SK-N-SH (cell line): Measurements from ENCODE around the gene DUS2. TPM values are rescaled to one million over a fixed set of nuclear protein-coding genes. Genes with fewer than 3 reads are reported as not detected.
A peak's percentile ranks its signal among the peaks of the same experiment; 100 is the strongest.

Source experiments
- CTCF ChIA-PET: fragments of 300-600, 350-600 bp; formaldehyde crosslinking; extraction: SDS; loops from one replicate; lab custom pipeline; 2021; lab: Yijun Ruan, JAX
- POLR2A ChIA-PET: fragments of 350-600 bp; sonication (Branson Sonifier 250); formaldehyde crosslinking; extraction: SDS; loops from one replicate; lab custom pipeline; 2020; ENCODE audit warnings: antibody characterized with exemption, inconsistent platforms; lab: Yijun Ruan, JAX
- DNase-seq: peaks from one replicate; pipeline ENCODE4 v3.0.0; 2012
- H2AFZ ChIP-seq: fragments of 200-600 bp; sonication (generic); 2 replicates; pipeline ENCODE4 v1.8.1; 2016; ENCODE audit warnings: antibody characterized with exemption, mild to moderate bottlenecking, low read depth
- H3F3A ChIP-seq: fragments of 200-600 bp; sonication (generic); replicated peaks from 2 replicates; pipeline ENCODE3; 2016; ENCODE audit warnings: antibody characterized with exemption, mild to moderate bottlenecking; ENCODE audit not compliant: insufficient read depth
- H3K27ac ChIP-seq, 2 experiments: fragments of 200-500 bp in 1 of 2; fragments of 200-600 bp in 1 of 2; sonication (Bioruptor generic) in 1 of 2; sonication (generic), shearing (Covaris generic) in 1 of 2; 2 replicates each; pipeline versions ENCODE4 v1.5.1 to v1.6.1; 2014 to 2016; ENCODE audit warnings: low read depth in 2 of 2, inconsistent platforms in 1 of 2, low read length in 1 of 2, mild to moderate bottlenecking in 1 of 2, mixed read lengths in 1 of 2
- H3K27me3 ChIP-seq: fragments of 200-600 bp; sonication (generic), shearing (Covaris generic); 2 replicates; pipeline ENCODE4 v1.6.1; 2016; ENCODE audit warnings: mixed run types; ENCODE audit not compliant: insufficient read depth
- H3K36me3 ChIP-seq, 2 experiments: fragments of 200-500 bp in 1 of 2; fragments of 200-600 bp in 1 of 2; sonication (Bioruptor generic) in 1 of 2; sonication (generic) in 1 of 2; replicated peaks in 1 of 2; 2 replicates each; pipeline versions ENCODE3 to v1.5.1; 2014 to 2016; ENCODE audit warnings: low read length in 1 of 2, mild to moderate bottlenecking in 1 of 2; ENCODE audit not compliant: insufficient read depth in 2 of 2, control insufficient read depth in 1 of 2
- H3K4me1 ChIP-seq, 2 experiments: fragments of 200-500 bp in 1 of 2; fragments of 200-600 bp in 1 of 2; sonication (Bioruptor generic) in 1 of 2; sonication (generic), shearing (Covaris generic) in 1 of 2; 2 replicates each; pipeline versions ENCODE4 v1.5.1 to v1.6.1; 2014 to 2016; ENCODE audit warnings: low read depth in 1 of 2, low read length in 1 of 2, mixed run types in 1 of 2; ENCODE audit not compliant: insufficient read depth in 2 of 2, control insufficient read depth in 1 of 2
- H3K4me2 ChIP-seq: fragments of 200-600 bp; sonication (generic), shearing (Covaris generic); 2 replicates; pipeline ENCODE4 v1.6.1; 2017; ENCODE audit warnings: mixed run types
- H3K4me3 ChIP-seq, 2 experiments: fragments of 200-500 bp in 1 of 2; fragments of 200-600 bp in 1 of 2; sonication (Bioruptor generic) in 1 of 2; sonication (generic), shearing (Covaris generic) in 1 of 2; 2 replicates each; pipeline versions ENCODE4 v1.5.1 to v1.8.1; 2014 to 2016; ENCODE audit warnings: low read depth in 2 of 2, inconsistent platforms in 1 of 2, low read length in 1 of 2, mild to moderate bottlenecking in 1 of 2, mixed read lengths in 1 of 2, moderate library complexity in 1 of 2
- H3K79me2 ChIP-seq: fragments of 200-600 bp; sonication (generic); 2 replicates; pipeline ENCODE4 v1.8.1; 2017; ENCODE audit warnings: mild to moderate bottlenecking; ENCODE audit not compliant: insufficient read depth
- H3K9ac ChIP-seq: fragments of 200-600 bp; sonication (generic); 2 replicates; pipeline ENCODE4 v1.6.1; 2017; ENCODE audit warnings: mixed run types
- H3K9me2 ChIP-seq: fragments of 200-600 bp; sonication (generic); 2 replicates; pipeline ENCODE4 v1.6.1; 2017; ENCODE audit warnings: mixed run types
- H3K9me3 ChIP-seq: fragments of 200-600 bp; sonication (generic); 2 replicates; pipeline ENCODE4 v1.6.1; 2017; ENCODE audit warnings: mixed run types, mild to moderate bottlenecking, moderate library complexity
- H4K20me1 ChIP-seq: fragments of 200-600 bp; sonication (generic); 2 replicates; pipeline ENCODE4 v1.6.1; 2017; ENCODE audit warnings: mild to moderate bottlenecking, mixed run types; ENCODE audit not compliant: insufficient read depth
- CTCF ChIP-seq: fragments of 200-600 bp; sonication (generic); IDR thresholded peaks from 2 replicates; pipeline ENCODE4 v1.6.1; 2017; ENCODE audit warnings: antibody characterized with exemption, mild to moderate bottlenecking, moderate library complexity
- EZH2phosphoT487 ChIP-seq: fragments of 200-600 bp; sonication (generic); IDR thresholded peaks from 2 replicates; pipeline ENCODE4 v1.6.1; 2017; ENCODE audit warnings: low read depth, mixed run types, mild to moderate bottlenecking, antibody characterized with exemption, moderate library complexity, borderline replicate concordance
- FOXJ3 ChIP-seq: sonication (generic); formaldehyde crosslinking; IDR thresholded peaks from 2 replicates; pipeline ENCODE4 v1.5.1; 2020; ENCODE audit warnings: mild to moderate bottlenecking, missing genetic modification reagents
- FOXM1 ChIP-seq: IDR thresholded peaks from 2 replicates; pipeline ENCODE4 v1.4.0; 2012; ENCODE audit warnings: low read depth, mild to moderate bottlenecking
- GABPA ChIP-seq: IDR thresholded peaks from 2 replicates; pipeline ENCODE4 v1.4.0; 2012; ENCODE audit warnings: low read depth, mild to moderate bottlenecking
- MEF2A ChIP-seq: IDR thresholded peaks from 2 replicates; pipeline ENCODE4 v1.4.0; 2012; ENCODE audit warnings: low read depth, borderline replicate concordance
- RAD21 ChIP-seq: IDR thresholded peaks from 2 replicates; pipeline ENCODE4 v1.6.1; 2012; ENCODE audit warnings: mild to moderate bottlenecking, low read length
- RCOR1 ChIP-seq: fragments of 150-350 bp; IDR thresholded peaks from 2 replicates; pipeline ENCODE4 v1.6.1; 2017; ENCODE audit warnings: antibody characterized with exemption, low read length
- REST ChIP-seq: IDR thresholded peaks from 2 replicates; pipeline ENCODE4 v1.6.1; 2012; ENCODE audit warnings: mild to moderate bottlenecking, low read depth, low read length, moderate library complexity
- SIN3A ChIP-seq: IDR thresholded peaks from 2 replicates; pipeline ENCODE4 v1.6.1; 2012; ENCODE audit warnings: low read depth, mild to moderate bottlenecking, low read length, moderate library complexity, borderline replicate concordance
- SMC3 ChIP-seq: IDR thresholded peaks from 2 replicates; pipeline ENCODE4 v1.6.1; 2012; ENCODE audit warnings: low read depth, low read length, improper control_type of control experiment
- TAF1 ChIP-seq: IDR thresholded peaks from 2 replicates; pipeline ENCODE4 v1.6.1; 2012; ENCODE audit warnings: low read depth, mild to moderate bottlenecking, low read length, moderate library complexity, borderline replicate concordance
- YY1 ChIP-seq: IDR thresholded peaks from 2 replicates; pipeline ENCODE4 v1.4.0; 2012; ENCODE audit warnings: low read depth, mild to moderate bottlenecking
- WGBS: methylation state at CpG from one replicate; pipeline ENCODE4 v1.1.6; 2017; ENCODE audit warnings: low lambda C conversion rate; 5-methylcytosine and 5-hydroxymethylcytosine counted together
- polyA plus RNA-seq, 3 experiments: library from polyadenylated mRNA; depleted of rRNA; stranded (reverse); fragments of >200 nt; gene quantifications; 2 replicates each; pipeline ENCODE4 v1.2.3, GENCODE V29; 2012

DUS2 gene
- polyA plus RNA-seq, 1 of the 3 experiments (the other 2 are of a cell fraction), result 16.1 TPM

DNA sequence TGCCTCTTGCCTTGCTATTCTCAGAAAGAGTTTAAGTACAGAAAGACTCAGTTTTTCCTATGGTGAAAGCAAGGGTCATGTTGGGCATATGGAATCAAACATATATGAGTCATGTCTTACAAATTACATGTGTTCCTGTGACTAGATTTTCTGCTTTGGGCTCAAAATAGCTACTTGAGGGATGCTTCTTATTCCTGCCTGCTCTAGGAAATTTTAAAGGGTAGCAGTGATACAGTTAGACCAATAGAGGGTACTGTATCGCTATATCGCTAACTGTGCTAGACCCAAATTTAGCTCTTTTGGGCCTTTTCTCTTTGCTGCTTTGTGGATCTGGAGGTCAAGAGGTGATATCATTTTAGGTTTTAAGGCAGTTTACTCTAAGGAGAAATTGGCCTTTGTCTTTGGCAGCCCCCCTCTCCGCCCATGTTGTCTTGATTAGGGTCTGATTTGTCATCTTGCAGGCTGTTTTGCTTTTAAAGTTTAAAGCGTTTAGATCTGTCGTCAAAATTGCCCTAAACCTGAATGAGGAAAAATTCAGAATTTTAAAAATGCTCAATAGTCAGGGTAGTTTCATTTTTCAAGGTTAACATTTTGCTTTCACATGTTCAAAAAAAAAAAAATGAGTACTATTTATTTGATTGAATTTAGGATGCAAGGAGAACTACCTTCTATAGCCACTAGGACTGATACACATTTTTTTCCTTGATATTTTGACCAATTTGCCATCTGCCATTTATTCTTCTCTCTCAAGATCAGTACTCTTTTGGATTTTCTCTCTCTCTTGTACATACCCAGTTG lies 70.9 kb downstream of the DUS2 start:
- Histone ChIP-seq H3K4me2 (no peak overlapping the region), H3K27ac (no peak overlapping the region), H3K9me3 (no peaks in the 10 kb centered on the region), H4K20me1 (no peaks in the 10 kb centered on the region), H3K79me2 (peaks cover 98% of the 10 kb centered on the region), H3K4me1 (peaks cover 8 to 38% of the 10 kb centered on the region in 2 experiments), H3K4me3 (no peak overlapping the region), H3K9ac (no peak overlapping the region), H3K27me3 (no peaks in the 10 kb centered on the region), H3K36me3 (peaks cover 0 to 4% of the 10 kb centered on the region in 2 experiments), H2AFZ (no peak overlapping the region), H3F3A (peaks cover 17% of the 10 kb centered on the region), H3K9me2 (no peaks in the 10 kb centered on the region)
- no peak for TF ChIP-seq FOXJ3
- TF ChIP-seq CTCF, result peak; percentile 57
- TF ChIP-seq SIN3A, result 0 out of 2 replicates have a peak, but pooled peaks have one; percentile 21
- no peak for TF ChIP-seq RCOR1
- TF ChIP-seq RAD21, result peak; percentile 71
- peak; percentile 44; the same call in 1 of the 2 replicates for TF ChIP-seq SMC3
- TF ChIP-seq EZH2phosphoT487, result no peak
- TF ChIP-seq TAF1, result no peak
- no peak for DNase-seq
- ChIA-PET POLR2A (interaction anchor here (1.7 kb wide), 1 partner anchor 9 kb away, joined by 7 read pairs; the partner anchor contains the start of gene NFATC3), CTCF (interaction anchor here (0.6 to 5.4 kb wide), 42 partner anchors 9 to 318 kb away, joined by 3 to 98 read pairs (median 4); partner anchors contain the start of genes ESRP2, NFATC3 and SLC7A6)
- 90% methylated on average over 5 of the region's 5 CpGs for WGBS

DNA sequence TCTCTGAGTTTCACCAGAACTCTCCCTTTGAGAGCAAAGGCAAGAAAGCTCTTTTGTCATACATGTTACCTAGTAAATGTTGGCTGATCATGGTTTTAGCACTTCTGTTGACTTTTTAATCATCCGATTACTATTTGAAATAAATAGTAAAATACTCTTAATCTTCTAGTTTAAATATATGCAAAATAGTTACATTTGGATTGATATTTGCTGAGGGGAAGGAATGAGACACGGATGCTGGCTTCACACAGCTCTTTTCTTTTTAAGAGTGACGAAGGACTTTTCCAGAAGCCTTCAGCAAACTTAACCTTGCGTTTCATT lies 71.5 kb downstream of the DUS2 start:
- no peaks in the 10 kb centered on the region for H3K9me2 ChIP-seq
- no peak overlapping the region for H3K4me2 ChIP-seq
- H3K79me2 ChIP-seq, result peaks cover 97% of the 10 kb centered on the region
- peaks cover 8 to 37% of the 10 kb centered on the region in 2 experiments for H3K4me1 ChIP-seq
- H2AFZ ChIP-seq, result no peak overlapping the region
- POLR2A ChIA-PET, result interaction anchor here (1.7 kb wide), 1 partner anchor 10 kb away, joined by 7 read pairs; the partner anchor contains the start of gene NFATC3
- no peak for DNase-seq
- CTCF ChIA-PET, result interaction anchor here (0.8 to 5.4 kb wide), 25 partner anchors 8 to 317 kb away, joined by 3 to 98 read pairs (median 6); partner anchors contain the start of genes ESRP2, NFATC3 and SLC7A6
- H3K27me3 ChIP-seq, result no peaks in the 10 kb centered on the region
- WGBS, result 97% methylated on average over 4 of the region's 4 CpGs
- TF ChIP-seq GABPA, result no peak
- no peak for TF ChIP-seq MEF2A
- no peak for TF ChIP-seq YY1
- no peak for TF ChIP-seq FOXM1
- no peak for TF ChIP-seq REST
- no peak for TF ChIP-seq TAF1
- H4K20me1 ChIP-seq, result no peaks in the 10 kb centered on the region
- H3K4me3 ChIP-seq, result no peak overlapping the region
- no peak overlapping the region for H3K9ac ChIP-seq
- peaks cover 0 to 4% of the 10 kb centered on the region in 2 experiments for H3K36me3 ChIP-seq
- peaks cover 17% of the 10 kb centered on the region for H3F3A ChIP-seq
- H3K27ac ChIP-seq, result no peak overlapping the region
- H3K9me3 ChIP-seq, result no peaks in the 10 kb centered on the region
